ENCODE measurements around the gene KLRC3. TPM values are rescaled to one million over a fixed set of nuclear protein-coding genes. Genes with fewer than 3 reads are reported as not detected.
"Not testable (repeated sequence)": the region's sequence is repeated elsewhere in the genome, so short reads cannot be mapped to it uniquely, and the experiment has no call there.

Gene KLRC3
- total RNA-seq, 4 donors from 2014 or later, result not detected

GRCh38 chr12:10400829-10401228, 19.6 kb downstream of the KLRC3 start:
- no peak for DNase-seq
- TF ChIP-seq POLR2A (IDR thresholded peaks at IDR 0.05), result no peak
- TF ChIP-seq CTCF (IDR thresholded peaks at IDR 0.05), result no peak
- no peak for TF ChIP-seq EP300 (IDR thresholded peaks at IDR 0.05; ENCODE audit: low read depth)
- TF ChIP-seq POLR2AphosphoS5 (IDR thresholded peaks at IDR 0.05), result no peak
- intact Hi-C loops (cut with DNase I; ENCODE audit: low total_unique reads), result no loop called here

GRCh38 chr12:10398168-10398567, 22.2 kb downstream of the KLRC3 start:
- in situ Hi-C loops (cut with MboI; ENCODE audit: low pct_ligation_motif_present in 1 of 4, low pct_unique_long_range_greater_than_20kb in 1 of 4, low sequenced_read_pairs in 3 of 4), result no loop called here
- Histone ChIP-seq H3K4me3 (no peak overlapping the region), H3K27ac (no peak overlapping the region), H3K9me3 (no peaks in the 10 kb centered on the region), H3K27me3 (no peaks in the 10 kb centered on the region), H3K4me1 (peaks cover 0 to 30% (median 8%) of the 10 kb centered on the region in 4 donors), H3K36me3 (no peaks in the 10 kb centered on the region)
- TF ChIP-seq POLR2A (IDR thresholded peaks at IDR 0.05), result no peak
- no peak for TF ChIP-seq EP300 (IDR thresholded peaks at IDR 0.05; ENCODE audit: low read depth)
- no peak for TF ChIP-seq CTCF (IDR thresholded peaks at IDR 0.05)
- no peak for TF ChIP-seq POLR2AphosphoS5 (IDR thresholded peaks at IDR 0.05)
- WGBS, 2 donors (ENCODE audit: low coverage in 1 of 2), result 87 to 93% methylated on average over 2 of the region's 2 CpGs
- DNase-seq, result no peak
- intact Hi-C loops (cut with DNase I; ENCODE audit: low total_unique reads), result no loop called here

More at GRCh38 chr12:10400829-10401228, 19.6 kb downstream of the KLRC3 start:
- Histone ChIP-seq H3K27ac (no peak overlapping the region), H3K9me3 (no peaks in the 10 kb centered on the region), H3K36me3 (no peaks in the 10 kb centered on the region), H3K4me1 (peaks cover 0 to 21% (median 8%) of the 10 kb centered on the region in 4 donors), H3K4me3 (no peak overlapping the region), H3K27me3 (no peaks in the 10 kb centered on the region)
- in situ Hi-C loops (cut with MboI; ENCODE audit: low pct_ligation_motif_present in 1 of 4, low pct_unique_long_range_greater_than_20kb in 1 of 4, low sequenced_read_pairs in 3 of 4), result no loop called here

GRCh38 chr12:10397296-10397695, 23.1 kb downstream of the KLRC3 start:
- no peaks in the 10 kb centered on the region for H3K36me3 ChIP-seq
- in situ Hi-C loops (cut with MboI; ENCODE audit: low pct_ligation_motif_present in 1 of 4, low pct_unique_long_range_greater_than_20kb in 1 of 4, low sequenced_read_pairs in 3 of 4), result no loop called here
- no peak overlapping the region for H3K4me3 ChIP-seq
- H3K27ac ChIP-seq, result peak overlapping the region in 2 of 4 donors; percentile 67 to 77
- no peak for DNase-seq
- TF ChIP-seq EP300 (IDR thresholded peaks at IDR 0.05; ENCODE audit: low read depth), result no peak
- no peak for TF ChIP-seq POLR2AphosphoS5 (IDR thresholded peaks at IDR 0.05)
- TF ChIP-seq CTCF (IDR thresholded peaks at IDR 0.05), result no peak
- TF ChIP-seq POLR2A (IDR thresholded peaks at IDR 0.05), result no peak
- H3K27me3 ChIP-seq, result no peaks in the 10 kb centered on the region
- no peaks in the 10 kb centered on the region for H3K9me3 ChIP-seq
- intact Hi-C loops (cut with DNase I; ENCODE audit: low total_unique reads), result no loop called here
- WGBS, 2 donors (ENCODE audit: low coverage in 1 of 2), result 25 to 46% methylated on average over 2 of the region's 2 CpGs
- H3K4me1 ChIP-seq, result peaks cover under 1 to 34% (median 9%) of the 10 kb centered on the region in 4 donors

GRCh38 chr12:10396176-10396575, 24.2 kb downstream of the KLRC3 start:
- peak overlapping the region; percentile 67 to 77 (median 71) for H3K27ac ChIP-seq
- peaks cover 4 to 40% (median 11%) of the 10 kb centered on the region in 4 donors for H3K4me1 ChIP-seq
- H3K4me3 ChIP-seq, result not testable (repeated sequence)

GRCh38 chr12:10395390-10395998, 24.9 kb downstream of the KLRC3 start:
- Histone ChIP-seq H3K4me1 (peaks cover 4 to 40% (median 11%) of the 10 kb centered on the region in 4 donors), H3K36me3 (no peaks in the 10 kb centered on the region), H3K27me3 (no peaks in the 10 kb centered on the region), H3K4me3 (peak overlapping the region in 1 of 4 donors; percentile 11), H3K27ac (peak overlapping the region; percentile 67 to 77 (median 71)), H3K9me3 (no peaks in the 10 kb centered on the region)
- WGBS, 2 donors (ENCODE audit: low coverage in 1 of 2), result 17 to 25% methylated on average over 3 to 6 of the region's 6 CpGs
- intact Hi-C loops (cut with DNase I; ENCODE audit: low total_unique reads), result no loop called here
- TF ChIP-seq POLR2A (IDR thresholded peaks at IDR 0.05) (peak; percentile 13), POLR2AphosphoS5 (IDR thresholded peaks at IDR 0.05) (no peak)
- in situ Hi-C loops (cut with MboI; ENCODE audit: low pct_ligation_motif_present in 1 of 4, low pct_unique_long_range_greater_than_20kb in 1 of 4, low sequenced_read_pairs in 3 of 4), result no loop called here
- DNase-seq, result peak; percentile 40

More at GRCh38 chr12:10396176-10396575, 24.2 kb downstream of the KLRC3 start:
- H3K27me3 ChIP-seq; intact Hi-C loops (cut with DNase I; ENCODE audit: low total_unique reads); DNase-seq; in situ Hi-C loops (cut with MboI; ENCODE audit: low pct_ligation_motif_present in 1 of 4, low pct_unique_long_range_greater_than_20kb in 1 of 4, low sequenced_read_pairs in 3 of 4); H3K9me3 ChIP-seq; H3K36me3 ChIP-seq: not testable (repeated sequence)
- WGBS, 2 donors (ENCODE audit: low coverage in 1 of 2), result 75 to 81% methylated on average over 15 of the region's 15 CpGs

GRCh38 chr12:10394531-10395152, 25.8 kb downstream of the KLRC3 start:
- H3K9me3 ChIP-seq; H3K36me3 ChIP-seq; DNase-seq; in situ Hi-C loops (cut with MboI; ENCODE audit: low pct_ligation_motif_present in 1 of 4, low pct_unique_long_range_greater_than_20kb in 1 of 4, low sequenced_read_pairs in 3 of 4); H3K27me3 ChIP-seq; H3K4me3 ChIP-seq; intact Hi-C loops (cut with DNase I; ENCODE audit: low total_unique reads): not testable (repeated sequence)
- WGBS, 2 donors (ENCODE audit: low coverage in 1 of 2), result 81 to 84% methylated on average over 6 to 11 of the region's 11 CpGs
- Histone ChIP-seq H3K4me1 (peaks cover 4 to 40% (median 11%) of the 10 kb centered on the region in 4 donors), H3K27ac (peak overlapping the region; percentile 67 to 77 (median 71))

All from transverse colon (tissue), 4 donors.